ENCODE measurements around the gene AEN.
A peak's percentile ranks its signal among the peaks of the same experiment; 100 is the strongest.
"Not testable (repeated sequence)": the region's sequence is repeated elsewhere in the genome, so short reads cannot be mapped to it uniquely, and the experiment has no call there.

The AEN gene

GRCh38 chr15:88630798-88631463 is 9.8 kb downstream of the AEN start:
- no peak for DNase-seq (ENCODE audit: low spot score)

DNA sequence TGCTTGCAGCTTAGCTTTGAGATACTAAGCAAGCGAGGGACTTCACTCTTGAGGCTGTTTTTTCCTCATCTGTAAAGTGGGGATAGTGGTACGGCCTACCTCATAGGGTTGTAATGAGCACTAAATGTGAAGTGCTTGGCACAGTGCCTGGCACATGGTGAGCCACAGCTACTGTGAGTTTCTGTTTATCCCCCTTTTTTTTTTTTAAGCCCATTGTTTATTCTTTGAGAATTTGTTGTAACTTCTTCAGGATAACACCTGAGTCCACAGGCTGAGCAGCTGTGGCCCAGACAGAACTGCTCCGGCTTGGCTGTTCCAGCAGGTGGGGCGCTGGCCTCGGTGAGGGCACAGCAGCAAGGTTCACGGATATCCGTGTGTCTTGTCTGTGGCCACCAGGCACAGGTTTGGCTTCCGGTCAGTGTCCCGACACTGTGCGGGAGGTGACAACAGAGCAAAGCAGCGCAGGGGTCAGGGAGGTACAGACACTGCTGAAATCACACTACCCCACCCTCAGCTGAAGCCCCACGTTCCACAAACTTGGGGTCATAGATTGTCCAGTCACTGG is 10.4 kb downstream of the AEN start:
- DNase-seq (ENCODE audit: low spot score) = no peak

GRCh38 chr15:88632797-88633196 is 11.7 kb downstream of the AEN start:
- not testable (repeated sequence) for DNase-seq (ENCODE audit: low spot score)

- no peak for DNase-seq (ENCODE audit: low spot score)
These were observed 13.3 kb downstream of the AEN start for GRCh38 chr15:88634449-88634848.

GRCh38 chr15:88635318-88635717 is 14.2 kb downstream of the AEN start:
- no peak for DNase-seq (ENCODE audit: low spot score)

DNA sequence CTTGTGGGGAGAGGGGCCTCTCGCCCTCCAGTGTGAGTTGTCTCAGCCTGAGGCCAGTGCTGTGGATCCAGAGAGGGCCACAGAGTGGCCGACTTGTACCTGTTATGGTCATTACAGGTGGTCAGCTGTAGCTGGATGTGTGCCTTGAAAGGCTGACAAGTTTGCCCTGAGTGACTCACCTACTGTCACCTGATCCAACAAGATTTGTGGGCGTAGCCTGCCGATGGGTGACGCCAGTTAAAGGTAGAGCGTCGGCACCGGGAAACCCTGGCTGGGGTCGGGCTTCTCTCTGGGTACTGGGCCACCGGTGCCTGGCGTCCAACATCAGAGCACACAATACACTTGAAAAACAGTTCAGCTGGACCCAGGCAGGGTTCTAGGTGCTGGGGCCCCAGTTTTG is 14.9 kb downstream of the AEN start:
- no peak for DNase-seq (ENCODE audit: low spot score)

DNA sequence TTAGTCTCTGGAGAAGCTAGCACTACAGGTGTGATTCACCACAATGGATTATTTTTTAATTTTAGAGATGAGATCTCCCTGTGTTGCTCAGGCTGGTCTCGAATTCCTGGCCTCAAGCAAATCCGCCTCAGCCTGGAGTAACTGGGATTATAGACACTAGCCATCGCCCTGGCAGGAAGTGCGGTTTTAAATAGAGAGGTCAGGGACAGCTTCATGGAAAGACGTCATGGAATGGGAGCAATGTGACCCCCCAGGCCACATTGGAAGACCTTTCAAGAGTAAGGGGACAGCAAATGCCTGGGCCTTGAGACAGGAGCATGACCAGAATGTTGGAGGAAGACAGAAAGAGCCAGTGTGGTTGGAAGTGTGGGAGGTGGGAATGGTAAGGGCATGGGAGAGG is 15.5 kb downstream of the AEN start:
- DNase-seq (ENCODE audit: low spot score) = no peak

GRCh38 chr15:88637436-88637835 is 16.3 kb downstream of the AEN start:
- no peak for DNase-seq (ENCODE audit: low spot score)

GRCh38 chr15:88637841-88638625 is 16.9 kb downstream of the AEN start:
- DNase-seq (ENCODE audit: low spot score) = no peak

GRCh38 chr15:88638626-88639372 is 17.7 kb downstream of the AEN start, which contains the start of gene ISG20:
TSS of gene ISG20 (plus strand) at chr15:88639016. CDS start at chr15:88639367, 351 bp downstream.
- DNase-seq (ENCODE audit: low spot score) = peak; percentile 77

DNA sequence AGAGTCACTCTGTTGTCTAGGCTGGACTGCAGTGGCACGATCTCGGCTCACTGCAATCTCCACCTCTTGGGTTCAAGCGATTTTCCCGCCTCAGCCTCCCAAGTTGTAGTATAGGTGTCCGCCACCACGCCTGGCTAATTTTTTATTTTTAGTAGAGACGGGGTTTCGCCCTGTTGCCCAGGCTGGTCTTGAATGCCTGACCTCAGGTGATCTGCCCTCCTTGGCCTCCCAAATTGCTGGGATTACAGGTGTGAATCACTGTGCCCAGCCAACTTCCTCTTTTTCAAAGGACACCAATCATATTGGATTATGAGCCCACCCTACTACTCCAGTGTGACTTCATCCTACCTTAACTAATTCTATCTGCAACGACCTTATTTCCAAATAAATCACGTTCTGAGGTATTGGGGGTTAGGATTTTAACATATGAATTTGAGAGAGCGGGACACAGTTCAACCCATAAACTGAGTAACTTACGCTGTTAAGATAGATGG is 20.9 kb downstream of the AEN start:
- DNase-seq (ENCODE audit: low spot score) = no peak

DNA sequence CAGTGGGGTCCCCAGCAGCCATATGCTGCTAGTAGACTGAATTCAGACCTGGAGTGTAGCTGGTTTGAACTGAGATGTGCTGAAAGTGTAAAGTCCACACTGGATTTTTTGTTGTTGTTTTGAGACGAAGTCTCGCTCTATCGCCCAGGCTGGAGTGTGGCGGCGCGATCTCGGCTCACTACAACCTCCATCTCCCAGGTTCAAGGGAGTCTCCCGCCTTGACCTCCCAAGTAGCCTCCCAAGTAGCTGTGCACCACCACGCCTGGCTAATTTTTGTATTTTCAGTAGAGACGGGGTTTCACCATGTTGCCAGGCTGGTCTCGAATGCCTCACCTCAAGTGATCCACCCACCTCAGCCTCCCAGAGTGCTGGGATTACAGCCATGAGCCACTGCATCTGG is 21.4 kb downstream of the AEN start:
- DNase-seq (ENCODE audit: low spot score) = not testable (repeated sequence)

- DNase-seq (ENCODE audit: low spot score) = no peak
These were observed 23.6 kb downstream of the AEN start for GRCh38 chr15:88644741-88645140.

- no peak for DNase-seq (ENCODE audit: low spot score)
These were observed 24.3 kb downstream of the AEN start for GRCh38 chr15:88645171-88646087.

GRCh38 chr15:88646088-88646405 is 24.9 kb downstream of the AEN start:
- no peak for DNase-seq (ENCODE audit: low spot score)

DNA sequence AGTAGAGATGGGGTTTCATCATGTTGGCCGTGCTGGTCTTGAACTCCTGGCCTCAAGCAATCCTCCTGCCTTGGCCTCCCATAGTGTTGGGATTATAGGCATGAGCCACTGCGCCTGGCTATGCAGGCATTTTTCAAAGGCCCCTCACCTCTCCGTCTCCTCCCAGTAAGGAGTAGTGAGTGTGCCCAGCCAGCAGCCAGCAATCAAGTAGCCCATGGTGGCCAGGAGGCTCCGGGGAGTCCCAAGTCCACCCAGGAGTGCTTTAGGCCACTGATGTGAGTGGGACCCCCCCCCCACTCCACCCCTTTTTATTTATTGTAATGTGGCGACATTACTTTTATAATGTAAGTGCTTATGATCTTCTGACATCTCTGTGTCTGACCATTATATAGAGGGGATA is 25.8 kb downstream of the AEN start:
- DNase-seq (ENCODE audit: low spot score) = no peak

DNA sequence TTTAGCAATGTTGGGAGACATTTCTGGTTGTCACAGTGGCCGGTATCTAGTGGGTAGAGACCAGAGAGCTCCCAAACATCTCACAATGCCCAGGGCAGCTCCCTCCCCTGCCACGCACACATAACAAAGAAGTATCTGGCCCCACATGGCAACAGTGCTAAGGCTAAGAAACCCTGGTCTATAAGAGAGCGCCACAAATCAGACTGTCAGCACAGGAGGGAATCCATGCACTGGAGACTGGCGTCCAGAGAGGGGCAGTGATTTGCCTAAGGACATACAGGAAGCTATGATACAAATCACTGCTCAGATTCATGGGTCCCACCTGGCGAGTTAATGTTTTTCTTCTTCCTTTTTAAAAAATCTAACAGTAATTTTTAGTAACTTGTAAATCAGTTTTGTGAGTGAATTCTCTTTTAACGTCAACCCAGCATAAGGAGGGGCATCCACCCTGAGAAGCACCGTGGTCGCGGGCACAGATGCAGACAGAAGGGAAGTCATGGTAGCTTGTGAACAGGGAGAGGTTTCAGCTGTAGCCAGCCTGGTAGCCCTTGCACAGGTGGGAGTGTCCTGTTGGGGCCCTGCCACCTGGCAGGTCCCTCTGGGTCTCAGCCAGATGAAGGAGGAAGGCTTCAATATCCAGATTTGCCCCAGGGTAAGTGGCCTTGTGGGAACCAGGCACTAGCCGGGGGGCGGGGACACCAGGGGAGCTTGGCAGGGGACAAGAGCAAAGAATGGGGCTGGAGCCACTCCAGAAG is 26.4 kb downstream of the AEN start:
- DNase-seq (ENCODE audit: low spot score) = no peak

DNA sequence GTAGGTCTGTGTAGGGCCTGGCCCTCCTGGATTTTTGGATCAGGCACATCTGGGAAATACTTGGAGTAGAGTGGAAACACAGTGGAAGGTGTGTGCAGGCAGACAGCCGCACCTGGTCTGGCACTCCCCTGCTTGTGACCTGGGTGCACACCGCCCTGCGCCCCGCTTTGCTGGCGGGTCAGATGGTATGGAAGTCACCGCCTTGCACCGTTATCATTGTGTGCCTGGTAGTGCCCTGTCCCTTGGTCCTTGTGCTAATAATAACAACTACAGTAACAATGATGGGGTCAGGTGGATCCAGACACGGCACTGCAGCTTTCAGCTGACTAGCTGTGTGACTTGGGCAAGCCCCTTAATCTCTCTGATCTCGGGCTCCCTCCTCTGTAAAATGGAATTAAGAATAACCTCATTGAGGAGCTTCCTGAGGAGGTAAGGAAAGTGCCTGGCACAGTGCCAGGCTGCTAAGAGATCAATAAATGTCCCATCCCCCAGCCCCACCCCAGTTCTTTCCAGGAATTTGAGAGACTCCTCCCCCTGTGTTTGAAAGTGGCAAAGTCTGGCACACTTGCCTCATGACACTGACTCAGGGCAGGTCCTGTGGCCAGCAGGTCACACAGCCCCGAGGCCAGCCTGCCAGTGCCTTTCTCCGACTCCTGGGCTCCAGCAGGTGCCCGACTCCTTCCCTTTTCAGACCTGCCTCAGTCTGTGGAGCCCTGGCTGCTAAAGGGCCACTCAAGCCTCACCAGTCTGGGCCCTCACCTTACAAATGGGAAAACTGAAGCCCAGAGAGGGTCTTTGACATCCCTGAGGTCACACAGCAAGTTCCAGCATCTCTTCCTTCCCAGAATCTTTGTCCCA is 27.4 kb downstream of the AEN start:
- no peak for DNase-seq (ENCODE audit: low spot score)

DNA sequence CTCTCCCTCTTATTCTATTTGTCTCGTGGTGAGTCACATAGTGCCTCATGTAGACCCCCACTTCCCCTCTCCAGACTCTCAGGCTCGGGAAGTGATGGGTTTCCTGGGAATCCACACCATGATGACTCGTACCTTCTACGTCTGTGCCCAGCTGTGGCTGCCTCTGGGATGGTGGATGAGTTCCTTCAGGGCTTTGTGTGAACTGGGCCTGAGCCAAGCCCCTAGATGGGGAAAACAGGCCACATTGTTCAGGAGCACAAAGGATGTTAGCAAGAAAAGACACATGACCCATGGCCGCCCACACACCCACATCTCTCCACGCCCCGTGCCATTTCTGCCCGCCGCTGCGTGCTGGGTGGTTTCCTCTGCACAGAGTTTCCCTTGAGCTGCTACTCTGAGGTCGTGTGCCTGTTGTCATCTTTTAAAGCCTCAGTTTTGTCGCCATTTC is 28.2 kb downstream of the AEN start:
- DNase-seq (ENCODE audit: low spot score) = no peak
